ENCODE measurements around the gene SLAMF9.

SLAMF9 gene

DNA sequence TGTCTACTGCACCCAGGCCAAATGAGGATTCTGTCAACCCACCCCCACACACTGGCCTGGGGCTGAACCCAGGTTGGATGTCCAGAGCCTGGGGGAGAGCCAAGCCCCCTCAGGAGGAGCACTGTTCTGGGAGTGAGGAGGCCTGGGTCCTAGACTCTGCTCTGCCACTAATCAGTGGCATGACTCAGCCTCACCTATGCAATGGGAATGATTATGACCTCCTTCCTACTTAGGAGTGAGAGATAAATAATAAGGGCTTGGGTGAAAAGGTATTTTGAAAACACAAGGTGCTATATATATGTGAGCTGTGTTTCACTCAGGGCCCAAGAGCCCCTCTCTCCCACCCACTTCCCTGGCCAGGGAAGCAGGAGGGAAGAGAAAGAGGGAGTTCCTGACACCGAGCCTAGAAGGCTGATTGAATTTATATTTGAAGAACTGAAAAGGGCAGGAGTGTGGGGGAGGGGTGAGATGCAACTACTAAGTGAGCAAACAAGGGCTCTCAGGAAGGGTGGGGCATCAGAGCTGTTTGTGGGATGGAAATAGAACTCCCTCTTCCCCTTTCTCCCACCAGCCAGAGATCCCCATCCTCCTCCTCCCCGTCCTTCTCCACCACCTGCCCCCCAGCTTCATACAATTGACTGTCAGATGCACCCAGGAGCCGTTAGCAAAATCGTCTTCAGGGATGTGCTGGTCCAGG lies 16.8 kb downstream of the SLAMF9 start:
- no peak for DNase-seq (ENCODE audit: low read depth)
- H3K4me3 ChIP-seq (ENCODE audit: low read depth, low read length) = no peak overlapping the region

DNA sequence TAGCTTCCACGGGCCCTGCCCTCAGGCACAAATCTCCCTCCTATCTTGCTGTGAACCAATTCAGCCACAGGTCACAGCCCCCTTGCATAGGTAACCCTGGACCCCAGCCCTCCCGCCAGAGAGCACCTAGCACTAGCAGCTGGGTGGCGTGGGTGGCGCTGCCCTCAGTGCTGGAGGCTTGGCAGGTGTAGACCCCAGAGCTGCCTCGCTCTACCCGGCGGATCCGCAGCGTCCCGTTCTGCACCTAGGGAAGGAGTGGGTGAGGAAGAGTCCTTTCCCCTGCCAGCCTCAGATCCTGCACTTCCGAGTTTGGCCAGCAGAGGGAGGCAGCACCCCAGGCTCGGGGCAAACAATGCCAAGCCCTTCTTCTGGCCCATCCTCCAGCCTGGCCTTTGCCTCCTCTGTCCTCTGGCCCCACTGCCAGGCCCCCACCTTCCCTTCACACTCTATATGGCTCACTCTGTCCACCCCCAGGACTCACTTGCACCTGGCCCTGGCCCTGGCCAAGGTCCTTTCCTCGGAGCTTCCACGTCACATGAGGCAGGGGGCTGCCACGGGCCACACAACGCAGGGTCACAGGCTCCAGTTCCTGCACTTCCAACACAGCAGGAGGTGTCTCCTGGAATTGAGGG lies 17.6 kb downstream of the SLAMF9 start:
- no peak for DNase-seq (ENCODE audit: low read depth)

DNA sequence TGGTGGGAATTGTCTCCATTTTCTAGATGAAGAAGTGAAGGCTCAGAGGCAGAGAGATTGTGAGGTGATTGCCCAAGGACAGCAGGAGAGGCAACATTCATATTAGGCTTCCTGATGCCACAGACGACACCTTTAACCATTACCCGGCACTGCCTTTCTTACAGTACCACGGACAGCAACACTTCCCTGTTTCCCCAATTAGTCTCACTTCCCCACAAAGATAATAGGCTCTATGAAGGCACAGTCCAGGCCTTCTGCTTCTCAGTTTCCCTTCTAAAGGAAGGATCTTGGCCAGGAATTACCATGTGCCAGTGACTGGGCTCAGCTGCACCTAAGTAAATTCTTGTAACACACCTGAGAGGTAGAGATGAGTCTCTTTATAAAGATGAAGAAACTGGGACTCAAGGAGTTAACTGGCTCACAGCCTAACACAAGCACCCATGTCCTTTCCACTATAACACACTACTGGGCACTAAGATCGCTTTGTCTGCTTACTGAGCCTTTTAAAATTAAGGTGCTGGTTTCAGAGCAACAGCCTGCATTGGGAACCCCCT lies 18.2 kb downstream of the SLAMF9 start:
- no peak overlapping the region for H3K4me3 ChIP-seq (ENCODE audit: low read depth, low read length)
- DNase-seq (ENCODE audit: low read depth) = no peak

More for the DNA sequence above, 17.6 kb downstream of the SLAMF9 start:
- no peak overlapping the region for H3K4me3 ChIP-seq (ENCODE audit: low read depth, low read length)

- no peak overlapping the region for H3K4me3 ChIP-seq (ENCODE audit: low read depth, low read length)
- DNase-seq (ENCODE audit: low read depth) = no peak
Observed at GRCh38 chr1:159935305-159935704, 18.7 kb downstream of the SLAMF9 start.

GRCh38 chr1:159934136-159935039 lies 19.6 kb downstream of the SLAMF9 start:
- DNase-seq (ENCODE audit: low read depth) = no peak
- H3K4me3 ChIP-seq (ENCODE audit: low read depth, low read length) = no peak overlapping the region

- no peak for DNase-seq (ENCODE audit: low read depth)
- no peak overlapping the region for H3K4me3 ChIP-seq (ENCODE audit: low read depth, low read length)
Observed at GRCh38 chr1:159933347-159933746, 20.7 kb downstream of the SLAMF9 start.

- no peak for DNase-seq (ENCODE audit: low read depth)
- H3K4me3 ChIP-seq (ENCODE audit: low read depth, low read length) = no peak overlapping the region
Observed at GRCh38 chr1:159932296-159933285, 21.4 kb downstream of the SLAMF9 start.

DNA sequence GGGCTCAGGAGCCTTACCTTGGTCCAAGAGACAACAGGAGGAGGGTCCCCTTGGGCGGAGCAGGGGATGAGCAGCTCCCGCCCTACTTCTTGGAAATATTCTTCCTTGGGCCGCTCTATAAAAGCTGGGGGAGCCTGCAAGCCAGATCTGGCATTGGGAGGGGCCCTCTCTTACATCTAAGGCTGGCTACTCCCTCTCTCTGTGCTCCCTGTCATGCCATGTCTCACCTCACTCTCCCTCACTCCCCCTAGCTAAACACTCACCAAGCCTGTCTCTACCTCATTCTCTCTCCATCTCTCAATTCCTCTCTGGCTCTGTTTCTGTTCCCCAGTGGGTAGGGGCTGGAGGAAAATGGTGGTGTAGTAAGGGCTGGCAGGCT lies 22.3 kb downstream of the SLAMF9 start:
- no peak for DNase-seq (ENCODE audit: low read depth)

DNA sequence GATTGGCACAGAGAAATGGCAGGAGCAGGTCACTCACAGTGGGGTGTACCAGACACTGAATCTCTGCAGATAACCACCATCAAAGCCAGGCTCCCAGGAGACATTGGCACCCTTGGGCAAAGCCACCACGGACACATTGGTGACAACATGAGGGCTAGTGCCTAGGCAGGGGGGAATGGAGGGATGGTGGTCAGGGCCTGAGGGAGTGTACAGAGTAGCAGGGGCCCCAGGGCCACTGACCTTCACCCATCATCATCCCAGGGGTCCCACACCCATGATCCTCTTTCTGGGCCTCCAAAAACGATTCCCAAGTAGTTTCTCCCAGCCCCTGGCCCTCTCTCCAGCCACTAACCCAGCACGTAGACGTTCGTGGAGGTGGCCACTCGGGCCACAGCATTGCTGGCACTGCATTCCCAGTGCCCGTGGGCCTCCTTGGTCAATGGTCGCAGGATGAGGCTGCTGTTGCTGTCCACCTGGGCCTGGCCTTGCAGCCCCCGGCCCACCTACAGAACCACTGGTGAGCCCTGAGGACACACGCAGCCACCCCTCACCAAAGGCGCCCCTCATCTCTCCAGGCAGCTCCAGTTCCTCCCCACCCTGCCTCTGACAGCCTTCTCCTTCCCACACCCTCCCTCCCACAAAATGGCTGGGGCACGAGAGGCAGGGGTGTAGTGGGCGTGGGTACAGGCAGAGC lies 22.8 kb downstream of the SLAMF9 start:
- no peak overlapping the region for H3K4me3 ChIP-seq (ENCODE audit: low read depth, low read length)
- no peak for DNase-seq (ENCODE audit: low read depth)

More for the DNA sequence above, 22.3 kb downstream of the SLAMF9 start:
- H3K4me3 ChIP-seq (ENCODE audit: low read depth, low read length) = no peak overlapping the region

DNA sequence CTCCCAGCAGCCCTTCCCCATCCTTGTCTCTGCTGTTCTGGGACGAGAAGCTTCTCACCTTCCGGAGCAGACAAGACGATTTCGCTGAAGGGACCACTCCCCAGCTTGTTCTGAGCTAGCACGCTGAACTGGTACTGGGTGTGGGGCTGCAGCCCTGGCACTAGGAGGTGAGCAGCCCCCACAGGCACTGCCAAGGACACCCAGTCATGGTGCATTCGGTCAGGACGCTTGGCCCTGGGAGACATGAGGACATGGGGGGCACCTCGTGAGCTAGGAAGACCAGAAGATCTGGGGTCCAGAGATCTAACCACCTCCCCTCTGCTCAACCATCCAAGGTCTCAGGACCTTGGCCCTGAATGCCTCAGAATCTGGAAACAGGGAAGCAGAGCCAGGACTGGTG lies 23.4 kb downstream of the SLAMF9 start:
- no peak overlapping the region for H3K4me3 ChIP-seq (ENCODE audit: low read depth, low read length)
- no peak for DNase-seq (ENCODE audit: low read depth)

DNA sequence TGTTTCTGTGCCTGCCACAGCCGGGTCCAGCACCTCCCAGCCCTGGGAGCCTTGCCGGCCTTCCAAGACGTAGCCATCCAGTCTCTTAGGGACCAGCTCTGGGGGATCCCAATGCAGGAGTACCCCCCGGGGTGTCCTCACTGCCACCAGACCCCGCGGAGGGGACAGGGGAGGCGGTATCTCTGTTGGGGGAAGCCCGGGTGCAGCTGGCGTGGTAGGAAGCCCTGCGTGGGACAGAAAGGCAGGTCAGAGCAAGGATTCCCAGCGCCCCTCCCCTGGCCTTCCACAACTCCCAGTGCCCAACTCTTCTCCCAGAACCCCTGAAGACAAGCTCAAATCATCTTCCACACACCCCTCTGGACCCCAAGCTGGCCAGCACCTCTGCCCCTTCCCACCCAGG lies 23.8 kb downstream of the SLAMF9 start:
- no peak overlapping the region for H3K4me3 ChIP-seq (ENCODE audit: low read depth, low read length)
- no peak for DNase-seq (ENCODE audit: low read depth)

DNA sequence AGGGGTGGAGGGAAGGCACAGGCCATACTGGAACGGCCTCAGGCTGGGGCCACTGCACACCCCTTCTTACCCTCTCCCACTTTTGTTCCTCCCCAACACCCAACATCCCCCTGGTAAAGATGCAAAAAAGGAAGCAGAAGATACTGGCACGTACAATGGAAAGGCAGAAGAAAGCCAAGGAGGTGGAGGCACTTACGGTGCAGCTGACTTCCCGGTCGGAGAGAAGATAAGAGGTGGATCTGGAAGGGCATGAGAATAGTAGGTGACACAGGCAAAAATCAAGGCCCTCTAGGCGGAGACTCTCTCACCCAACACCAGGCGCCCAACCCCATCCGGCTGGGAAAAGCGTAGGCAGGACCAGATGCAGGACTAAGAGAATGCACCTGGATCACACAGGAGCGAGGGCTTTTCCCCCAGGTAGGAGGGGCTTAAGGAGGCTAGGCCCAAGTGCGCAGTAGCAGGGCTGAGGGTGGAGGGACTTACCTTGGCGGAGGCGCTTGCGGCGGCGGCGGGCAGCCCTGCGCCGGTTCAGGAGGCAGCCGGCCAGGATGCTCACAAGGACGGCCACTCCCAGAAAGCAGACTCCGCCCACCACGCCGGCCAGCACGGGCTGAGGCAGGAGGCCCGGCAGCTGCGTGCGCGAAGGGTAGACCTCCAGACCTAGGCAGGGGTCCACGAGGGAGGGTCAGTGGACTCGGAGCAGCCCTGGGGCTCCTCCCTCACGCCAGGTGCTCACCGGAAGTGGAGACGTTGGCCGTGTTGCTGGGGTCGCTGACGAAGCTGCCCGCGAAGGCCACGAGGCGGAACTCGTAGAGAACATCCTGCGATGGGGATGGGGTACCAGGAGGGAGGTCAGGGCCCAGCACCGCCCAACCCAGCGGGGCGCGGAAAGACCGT lies 24.6 kb downstream of the SLAMF9 start:
- no peak for DNase-seq (ENCODE audit: low read depth)
- H3K4me3 ChIP-seq (ENCODE audit: low read depth, low read length) = no peak overlapping the region

- DNase-seq (ENCODE audit: low read depth) = no peak
- no peak overlapping the region for H3K4me3 ChIP-seq (ENCODE audit: low read depth, low read length)
Observed at GRCh38 chr1:159928491-159929050, 25.5 kb downstream of the SLAMF9 start.

GRCh38 chr1:159927849-159928431 lies 26.1 kb downstream of the SLAMF9 start:
- DNase-seq (ENCODE audit: low read depth) = no peak
- no peak overlapping the region for H3K4me3 ChIP-seq (ENCODE audit: low read depth, low read length)

- no peak for DNase-seq (ENCODE audit: low read depth)
- no peak overlapping the region for H3K4me3 ChIP-seq (ENCODE audit: low read depth, low read length)
Observed at GRCh38 chr1:159927211-159927848, 26.7 kb downstream of the SLAMF9 start.

DNA sequence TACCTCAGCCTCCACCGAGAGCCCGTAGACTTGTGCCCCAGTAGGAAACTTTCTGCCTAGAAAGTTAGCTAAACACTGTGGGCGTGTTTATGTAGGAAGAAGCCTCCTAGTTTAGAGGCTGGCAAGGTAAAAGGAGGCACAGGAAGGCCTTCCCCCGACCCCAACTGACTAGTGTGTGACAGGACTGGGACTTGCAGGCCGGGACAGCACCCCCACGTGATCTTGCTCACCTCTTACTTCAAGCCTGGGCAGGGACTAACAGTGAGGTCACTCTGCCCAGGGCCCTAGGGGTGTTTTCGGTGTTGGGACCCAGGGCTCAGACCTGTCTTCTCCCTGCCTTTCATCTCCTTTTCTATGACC lies 28.3 kb downstream of the SLAMF9 start:
- H3K4me3 ChIP-seq (ENCODE audit: low read depth, low read length) = peak overlapping the region; percentile 98
- no peak for DNase-seq (ENCODE audit: low read depth)

All from skeletal muscle cell (primary cell).